Mammary epithelial cell (primary cell): ENCODE results near the gene AP1M1.
A peak's percentile ranks its signal among the peaks of the same experiment; 100 is the strongest.

ENCODE experiments used
- CTCF ChIP-seq, 2 donors: IDR thresholded peaks in 1 of 2; conservative IDR thresholded peaks in 1 of 2; 2 replicates each; pipeline ENCODE4 v1.5.1; 2011 to 2012; ENCODE audit warnings: inconsistent platforms in 2 of 2, low read length in 2 of 2, mild to moderate bottlenecking in 2 of 2, control low read depth in 1 of 2, low read depth in 1 of 2; ENCODE audit not compliant: insufficient read depth in 1 of 2; ENCODE audit errors: extremely low read depth in 1 of 2
- EZH2 ChIP-seq: IDR thresholded peaks from 2 replicates; pipeline ENCODE4 v1.6.1; 2012; ENCODE audit warnings: low read length, inconsistent platforms, borderline replicate concordance

GRCh38 chr19:16185123-16185767 is 12.5 kb upstream of the AP1M1 start, which contains the start of gene FAM32A:
- TF ChIP-seq CTCF (conservative IDR thresholded peaks at IDR 0.05 in 1 of 2, IDR thresholded peaks at IDR 0.05 in 1 of 2; ENCODE audit: extremely low read depth in 1 of 2, insufficient read depth in 1 of 2, low read depth in 1 of 2, low read length in 2 of 2) (peak in 1 of 2 donors; percentile 18), EZH2 (no peak)
